ENCODE results near the gene ZC3H12A.

- TF ChIP-seq CTCF (IDR thresholded peaks at IDR 0.05) (no peak), POLR2AphosphoS5 (IDR thresholded peaks at IDR 0.05) (no peak), POLR2A (IDR thresholded peaks at IDR 0.05) (no peak)
These were observed 32.4 kb downstream of the ZC3H12A start for GRCh38 chr1:37506740-37507139.
